Sigmoid colon (tissue), 7 donors: ENCODE measurements around the gene FSTL4. TPM values are rescaled to one million over a fixed set of nuclear protein-coding genes. Genes with fewer than 3 reads are reported as not detected.

Experiments used
- DNase-seq: peaks from one replicate; pipeline ENCODE4 v3.0.0-alpha.2; 2019
- H3K27ac ChIP-seq, 4 donors: fragments of 200-600 bp; sonication (generic); one replicate each; pipeline ENCODE4 v1.5.1; 2016 to 2019; ENCODE audit warnings: mild to moderate bottlenecking in 1 of 4
- H3K27me3 ChIP-seq, 3 donors: fragments of 200-600 bp; sonication (generic); one replicate each; pipeline ENCODE4 v1.5.1; 2019; ENCODE audit warnings: mild to moderate bottlenecking in 1 of 3
- H3K36me3 ChIP-seq, 4 donors: fragments of 200-600 bp; sonication (generic); one replicate each; pipeline ENCODE4 v1.5.1; 2016 to 2019
- H3K4me1 ChIP-seq, 4 donors: fragments of 200-600 bp; sonication (generic); one replicate each; pipeline ENCODE4 v1.5.1; 2017 to 2019
- H3K4me3 ChIP-seq, 4 donors: fragments of 200-600 bp; sonication (generic); one replicate each; pipeline ENCODE4 v1.5.1; 2017 to 2019; ENCODE audit warnings: mild to moderate bottlenecking in 2 of 4, moderate library complexity in 1 of 4
- H3K9me3 ChIP-seq, 4 donors: fragments of 200-600 bp in 3 of 4; sonication (generic) in 3 of 4; one replicate each; pipeline versions ENCODE4 v1.5.1 to v1.6.1; 2013 to 2019
- CTCF ChIP-seq, 4 experiments: fragments of 450-650 bp in 3 of 4; fragments of 200-600 bp in 1 of 4; IDR thresholded peaks; one replicate each; pipeline ENCODE4 v1.5.1; 2016 to 2019; ENCODE audit warnings: antibody characterized with exemption in 4 of 4, mild to moderate bottlenecking in 3 of 4, moderate library complexity in 2 of 4
- EP300 ChIP-seq, 4 donors: sonication (generic); formaldehyde crosslinking; IDR thresholded peaks; one replicate each; pipeline ENCODE4 v1.6.1; 2017; ENCODE audit warnings: antibody characterized with exemption in 4 of 4
- POLR2A ChIP-seq, 2 donors: fragments of 450-650 bp; IDR thresholded peaks; one replicate each; pipeline ENCODE4 v1.6.1; 2016; ENCODE audit warnings: antibody characterized with exemption in 2 of 2, mild to moderate bottlenecking in 2 of 2, moderate library complexity in 2 of 2
- POLR2AphosphoS5 ChIP-seq, 4 donors: sonication (generic); formaldehyde crosslinking; IDR thresholded peaks; one replicate each; pipeline ENCODE4 v1.6.1; 2017; ENCODE audit warnings: antibody characterized with exemption in 4 of 4
- WGBS, 2 donors: extraction: QIAGEN DNeasy Blood & Tissue Kit; methylation state at CpG; one replicate each; pipeline ENCODE4 v1.1.7; 2013; 5-methylcytosine and 5-hydroxymethylcytosine counted together
- intact Hi-C: fragments of 100-400 bp; cut with DNase I; formaldehyde crosslinking; loops from one replicate; pipeline ENCODE4 v1.15.1; 2023
- polyA plus RNA-seq, 3 donors: library from polyadenylated mRNA; stranded (reverse); fragments of 200-250 nt; gene quantifications; one replicate each; pipeline ENCODE4 v1.2.3, GENCODE V29; 2013
- total RNA-seq, 4 donors: library from RNA; depleted of rRNA; stranded (reverse); fragments of >200 nt; gene quantifications; one replicate each; pipeline ENCODE4 v1.1.0, GENCODE V29; 2016
- donor health status: healthy with polysubstance abuse.
- donor health status: Bipolar disorder and iron deficiency.
- donor health status: healthy.

The FSTL4 gene
- total and polyA plus RNA-seq, 7 donors, result 0.23 to 0.45 (median 0.28) TPM; not detected in 4

- TF ChIP-seq EP300 (IDR thresholded peaks at IDR 0.05) (no peak), POLR2A (IDR thresholded peaks at IDR 0.05) (no peak), CTCF (IDR thresholded peaks at IDR 0.05) (no peak), POLR2AphosphoS5 (IDR thresholded peaks at IDR 0.05) (no peak)
- no peak overlapping the region for H3K4me3 ChIP-seq
- H3K27ac ChIP-seq, result no peak overlapping the region
- no peaks in the 10 kb centered on the region for H3K27me3 ChIP-seq
- H3K9me3 ChIP-seq, result no peaks in the 10 kb centered on the region
- no peaks in the 10 kb centered on the region for H3K36me3 ChIP-seq
- intact Hi-C loops, result no loop called here
- DNase-seq, result no peak
- no peaks in the 10 kb centered on the region for H3K4me1 ChIP-seq
- 70 to 83% methylated on average over 10 of the region's 10 CpGs for WGBS, 2 donors
Observed at GRCh38 chr5:133478199-133478985, 133.9 kb downstream of the FSTL4 start.

GRCh38 chr5:133475986-133476385 is 136.4 kb downstream of the FSTL4 start:
- 87 to 88% methylated on average over 7 of the region's 7 CpGs for WGBS, 2 donors
- no peak for DNase-seq
- Histone ChIP-seq H3K4me1 (no peaks in the 10 kb centered on the region), H3K4me3 (no peak overlapping the region), H3K9me3 (no peaks in the 10 kb centered on the region), H3K27ac (no peak overlapping the region), H3K36me3 (no peaks in the 10 kb centered on the region), H3K27me3 (no peaks in the 10 kb centered on the region)
- TF ChIP-seq POLR2A (IDR thresholded peaks at IDR 0.05), result no peak
- no peak for TF ChIP-seq EP300 (IDR thresholded peaks at IDR 0.05)
- TF ChIP-seq CTCF (IDR thresholded peaks at IDR 0.05), result no peak
- no peak for TF ChIP-seq POLR2AphosphoS5 (IDR thresholded peaks at IDR 0.05)
- intact Hi-C loops, result no loop called here

GRCh38 chr5:133474851-133475590 is 137.3 kb downstream of the FSTL4 start:
- Histone ChIP-seq H3K4me1 (no peaks in the 10 kb centered on the region), H3K36me3 (no peaks in the 10 kb centered on the region), H3K9me3 (no peaks in the 10 kb centered on the region), H3K4me3 (no peak overlapping the region), H3K27me3 (no peaks in the 10 kb centered on the region), H3K27ac (no peak overlapping the region)
- intact Hi-C loops, result no loop called here
- WGBS, 2 donors, result 73 to 77% methylated on average over 20 of the region's 20 CpGs
- no peak for TF ChIP-seq CTCF (IDR thresholded peaks at IDR 0.05)
- no peak for TF ChIP-seq POLR2AphosphoS5 (IDR thresholded peaks at IDR 0.05)
- TF ChIP-seq POLR2A (IDR thresholded peaks at IDR 0.05), result no peak
- no peak for TF ChIP-seq EP300 (IDR thresholded peaks at IDR 0.05)
- no peak for DNase-seq

- TF ChIP-seq CTCF (IDR thresholded peaks at IDR 0.05) (no peak), POLR2A (IDR thresholded peaks at IDR 0.05) (no peak)
- no peaks in the 10 kb centered on the region for H3K9me3 ChIP-seq
- H3K27me3 ChIP-seq, result no peaks in the 10 kb centered on the region
- H3K36me3 ChIP-seq, result no peaks in the 10 kb centered on the region
- 90 to 91% methylated on average over 8 of the region's 8 CpGs for WGBS, 2 donors
- intact Hi-C loops, result no loop called here
- no peak overlapping the region for H3K4me3 ChIP-seq
- H3K4me1 ChIP-seq, result no peaks in the 10 kb centered on the region
- no peak overlapping the region for H3K27ac ChIP-seq
- no peak for DNase-seq
Observed at GRCh38 chr5:133473291-133473690, 139.1 kb downstream of the FSTL4 start.
